Right lobe of liver (tissue), 6 donors: ENCODE results near the gene PIGR. TPM values are rescaled to one million over a fixed set of nuclear protein-coding genes. Genes with fewer than 3 reads are reported as not detected.
A peak's percentile ranks its signal among the peaks of the same experiment; 100 is the strongest.

Experiments
- ATAC-seq, 4 donors: fragments of 200-7000 bp; cut with Tn5 transposase; one replicate each; pipeline ENCODE4 v1.9.1; 2020; ENCODE audit warnings: mild to moderate bottlenecking in 4 of 4, moderate library complexity in 4 of 4
- DNase-seq, 3 donors: peaks; one replicate each; pipeline ENCODE4 v3.0.0-alpha.2; 2020
- H3K27ac ChIP-seq, 3 donors: fragments of 200-600 bp; one replicate each; pipeline ENCODE4 v1.8.0; 2022
- H3K27me3 ChIP-seq, 2 donors: fragments of 200-600 bp; one replicate each; pipeline ENCODE4 v1.8.0; 2022
- H3K36me3 ChIP-seq, 4 donors: fragments of 200-600 bp; sonication (generic) in 1 of 4; one replicate each; pipeline versions ENCODE4 v1.5.1 to v1.8.0; 2017 to 2022; ENCODE audit warnings: control low read depth in 1 of 4
- H3K4me1 ChIP-seq, 4 donors: fragments of 200-600 bp; sonication (generic) in 1 of 4; one replicate each; pipeline versions ENCODE4 v1.5.1 to v1.8.0; 2017 to 2022; ENCODE audit warnings: control low read depth in 1 of 4
- H3K4me3 ChIP-seq, 3 donors: fragments of 200-600 bp; one replicate each; pipeline ENCODE4 v1.8.0; 2022
- H3K9me3 ChIP-seq, 4 donors: fragments of 200-600 bp; sonication (generic) in 1 of 4; one replicate each; pipeline versions ENCODE4 v1.5.1 to v1.8.0; 2017 to 2022; ENCODE audit warnings: control low read depth in 1 of 4
- CTCF ChIP-seq, 4 donors: fragments of 200-600 bp in 3 of 4; fragments of 450-650 bp in 1 of 4; IDR thresholded peaks; one replicate each; pipeline versions ENCODE4 v1.5.1 to v1.8.0; 2016 to 2022; ENCODE audit warnings: antibody characterized with exemption in 4 of 4, mild to moderate bottlenecking in 2 of 4
- POLR2A ChIP-seq: fragments of 450-650 bp; IDR thresholded peaks from one replicate; pipeline ENCODE4 v1.6.1; 2017; ENCODE audit warnings: antibody characterized with exemption, mild to moderate bottlenecking
- WGBS: methylation state at CpG from one replicate; pipeline ENCODE4 v1.1.6; 2018; ENCODE audit warnings: low coverage, low lambda C conversion rate; ENCODE audit not compliant: insufficient coverage; ENCODE audit errors: missing lambda C conversion rate; 5-methylcytosine and 5-hydroxymethylcytosine counted together
- intact Hi-C, 2 donors: fragments of 100-400 bp; cut with DNase I; formaldehyde crosslinking; loops; one replicate each; pipeline versions ENCODE4 v1.11.2 to v1.14.1; 2022
- total RNA-seq, 6 experiments: library from RNA; depleted of rRNA in 2 of 6; stranded (reverse); fragments of >200 nt in 2 of 6; fragmentation: NEBNext Ultra II Directional in 3 of 6; extraction: Animal tissue kit (Norgen Biotek cat#: 25700) in 3 of 6; gene quantifications; one replicate each; pipeline versions ENCODE4 v1.1.0 to v1.2.4, GENCODE V29; 2016 to 2023
- donor health status: DM: no; HTN: yes; CAD: no.
- donor health status: DM: no; HTN: no; CAD: no.
- donor health status: DM: no; HTN: no; CAD: no.
- donor health status: DM: no; HTN: yes; CAD: no.
- donor health status: DM: no; HTN: yes; CAD: no.

The PIGR gene
- total RNA-seq, 6 experiments from 2014 or later = 20.6 to 134 (median 85.1) TPM

- Histone ChIP-seq H3K36me3 (no peaks in the 10 kb centered on the region), H3K4me3 (no peak overlapping the region), H3K9me3 (no peaks in the 10 kb centered on the region), H3K27me3 (no peaks in the 10 kb centered on the region), H3K4me1 (peaks cover 0 to 7% (median 0%) of the 10 kb centered on the region in 4 donors), H3K27ac (no peak overlapping the region)
- no peak for TF ChIP-seq POLR2A
- TF ChIP-seq CTCF (IDR thresholded peaks at IDR 0.05) = no peak
- DNase-seq (peak in 1 of 3 donors; percentile 23), ATAC-seq (no peak)
- intact Hi-C loops = no loop called here
- 67% methylated on average over 9 of the region's 10 CpGs for WGBS
Measured at GRCh38 chr1:206904423-206905142, 41.7 kb downstream of the PIGR start.

GRCh38 chr1:206903687-206904086 lies 42.6 kb downstream of the PIGR start:
- Histone ChIP-seq H3K4me1 (peaks cover 0 to 5% (median 0%) of the 10 kb centered on the region in 4 donors), H3K4me3 (no peak overlapping the region), H3K27ac (no peak overlapping the region), H3K27me3 (no peaks in the 10 kb centered on the region), H3K9me3 (no peaks in the 10 kb centered on the region), H3K36me3 (no peaks in the 10 kb centered on the region)
- no peak for TF ChIP-seq POLR2A
- no peak for TF ChIP-seq CTCF (IDR thresholded peaks at IDR 0.05)
- intact Hi-C loops = no loop called here
- DNase-seq (no peak), ATAC-seq (no peak)
- 75% methylated on average over 2 of the region's 2 CpGs for WGBS

- Histone ChIP-seq H3K36me3 (no peaks in the 10 kb centered on the region), H3K27me3 (no peaks in the 10 kb centered on the region), H3K9me3 (no peaks in the 10 kb centered on the region), H3K4me3 (no peak overlapping the region), H3K4me1 (peaks cover 0 to 5% (median 0%) of the 10 kb centered on the region in 4 donors), H3K27ac (no peak overlapping the region)
- DNase-seq (no peak), ATAC-seq (no peak)
- no CpG with 5 or more reads among the region's 1 CpG for WGBS
- TF ChIP-seq POLR2A = no peak
- no peak for TF ChIP-seq CTCF (IDR thresholded peaks at IDR 0.05)
- intact Hi-C loops = no loop called here
Measured at GRCh38 chr1:206902702-206903101, 43.6 kb downstream of the PIGR start.

GRCh38 chr1:206901944-206902343 lies 44.3 kb downstream of the PIGR start:
- 79% methylated on average over 6 of the region's 6 CpGs for WGBS
- no peak overlapping the region for H3K4me3 ChIP-seq
- H3K27me3 ChIP-seq = no peaks in the 10 kb centered on the region
- H3K4me1 ChIP-seq = no peaks in the 10 kb centered on the region
- DNase-seq (no peak), ATAC-seq (no peak)
- H3K36me3 ChIP-seq = no peaks in the 10 kb centered on the region
- no peaks in the 10 kb centered on the region for H3K9me3 ChIP-seq
- no peak for TF ChIP-seq CTCF (IDR thresholded peaks at IDR 0.05)
- TF ChIP-seq POLR2A = no peak
- intact Hi-C loops = no loop called here
- H3K27ac ChIP-seq = no peak overlapping the region
